Heart right ventricle (tissue), 16 donors: ENCODE data around the gene UBA5. TPM values are rescaled to one million over a fixed set of nuclear protein-coding genes. Genes with fewer than 3 reads are reported as not detected.

Source experiments
- ATAC-seq, 8 donors: fragments of 200-7000 bp; cut with Tn5 transposase; one replicate each; pipeline ENCODE4 v1.9.1; 2020; ENCODE audit warnings: mild to moderate bottlenecking in 8 of 8, moderate library complexity in 8 of 8, moderate number of reproducible peaks in 1 of 8
- DNase-seq, 2 donors: peaks; one replicate each; pipeline ENCODE4 v3.0.0-alpha.2; 2020
- H3K27ac ChIP-seq, 10 donors: fragments of 200-600 bp; sonication (generic) in 2 of 10; one replicate each; pipeline versions ENCODE4 v1.5.0 to v1.8.0; 2020 to 2022; ENCODE audit warnings: mild to moderate bottlenecking in 3 of 10
- H3K27me3 ChIP-seq, 7 donors: fragments of 200-600 bp; one replicate each; pipeline ENCODE4 v1.8.0; 2021 to 2022; ENCODE audit warnings: mild to moderate bottlenecking in 2 of 7
- H3K36me3 ChIP-seq, 9 donors: fragments of 200-600 bp; sonication (generic) in 1 of 9; one replicate each; pipeline versions ENCODE4 v1.5.0 to v1.8.0; 2020 to 2022; ENCODE audit warnings: mild to moderate bottlenecking in 2 of 9
- H3K4me1 ChIP-seq, 9 donors: fragments of 200-600 bp; sonication (generic) in 1 of 9; one replicate each; pipeline versions ENCODE4 v1.5.0 to v1.8.0; 2020 to 2022; ENCODE audit warnings: mild to moderate bottlenecking in 4 of 9
- H3K4me3 ChIP-seq, 10 donors: fragments of 200-600 bp; sonication (generic) in 2 of 10; one replicate each; pipeline versions ENCODE4 v1.5.0 to v1.8.0; 2020 to 2022; ENCODE audit warnings: mild to moderate bottlenecking in 7 of 10, moderate library complexity in 2 of 10
- H3K9me3 ChIP-seq, 11 donors: fragments of 200-600 bp in 10 of 11; sonication (generic) in 2 of 11; one replicate each; pipeline versions ENCODE4 v1.5.0 to v1.8.0; 2013 to 2022; ENCODE audit warnings: mild to moderate bottlenecking in 2 of 11, control low read depth in 1 of 11, moderate library complexity in 1 of 11
- WGBS, 2 donors: extraction: QIAGEN DNeasy Blood & Tissue Kit; methylation state at CpG; one replicate each; pipeline ENCODE4 v1.1.7; 2013; ENCODE audit warnings: inconsistent platforms in 1 of 2; 5-methylcytosine and 5-hydroxymethylcytosine counted together
- intact Hi-C, 10 donors: fragments of 100-400 bp; cut with DNase I; formaldehyde crosslinking; loops; one replicate each; pipeline versions ENCODE4 v1.11.1 to v1.14.2; 2022
- polyA plus RNA-seq, 2 donors: library from polyadenylated mRNA; stranded (reverse); fragments of 200-250 nt; gene quantifications; one replicate each; pipeline ENCODE4 v1.2.3, GENCODE V29; 2013
- total RNA-seq, 10 donors: library from RNA; stranded (reverse); fragmentation: NEBNext Ultra II Directional in 3 of 10; extraction: Animal tissue kit (Norgen Biotek cat#: 25700) in 3 of 10; gene quantifications; one replicate each; pipeline versions ENCODE4 v1.2.1 to v1.2.4, GENCODE V29; 2021 to 2023
- TF ChIP-seq, protein P1 (sequence below), 9 donors: fragments of 200-600 bp; sonication (generic) in 2 of 9; IDR thresholded peaks; one replicate each; pipeline versions ENCODE4 v1.5.0 to v1.8.0; 2021 to 2022; ENCODE audit warnings: antibody characterized with exemption in 9 of 9, mild to moderate bottlenecking in 5 of 9, moderate library complexity in 1 of 9
- donor health status: Arrhythmogenic right ventricular cardiomyopathy.
- donor health status: ischemic (EF 13 %, LVEDD 7.1; RV severe dilation, severe dysfunction).
- donor health status: healthy with polysubstance abuse.
- donor health status: DM: no; HTN: yes; CAD: no.
- donor health status: DM: no; HTN: no; CAD: no.
- donor health status: ischemic (EF 25% LVEDD 6.9; RV normal size, moderate dysfunction).
- donor health status: ischemic (EF 25% LVEDD 5.7; RV mildly dilated, moderate dysfunction).
- donor health status: healthy.
- donor health status: DM: yes; HTN: yes; CAD: no.
- donor health status: Ischemic cardiomyopathy.
- donor health status: ischemic (EF 35%, LVEDD 5.7; RV mildly dilated, moderate dysfunction).
- donor health status: nonischemic (EF 11% LVEDD 7.7; RV severe dilation, severe dysfunction).
- donor health status: DM: yes; HTN: yes; CAD: no.
- donor health status: PGD.
- donor health status: ischemic (EF 29% LVEDD 5.4; RV normal size, mild dysfunction).
- donor health status: nonischemic (EF 23%, LVEDD 6.1; RV moderate dilation, normal function).

The UBA5 gene
- total and polyA plus RNA-seq, 12 donors, result 29.8 to 43.1 (median 37.6) TPM

DNA sequence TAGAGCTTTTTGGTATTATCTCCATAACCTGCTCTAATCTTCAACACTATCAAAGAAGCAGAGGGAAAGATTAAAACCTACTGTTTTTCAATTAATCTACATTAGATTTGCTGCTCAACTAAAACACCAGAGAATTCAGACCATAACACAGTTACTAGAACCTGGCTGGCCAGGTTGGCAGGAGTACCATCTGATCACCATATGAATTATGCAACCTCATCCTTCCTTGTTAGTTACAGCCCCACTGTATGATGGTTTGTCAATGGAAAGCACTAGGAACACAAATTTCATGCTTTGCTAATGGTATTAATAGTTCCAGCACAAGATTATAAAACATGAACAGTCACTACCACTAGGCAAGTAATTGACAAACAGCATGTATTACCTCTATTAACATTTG is 56.2 kb downstream of the UBA5 start:
- ATAC-seq (no peak), DNase-seq (no peak)
- TF ChIP-seq, protein P1, sequence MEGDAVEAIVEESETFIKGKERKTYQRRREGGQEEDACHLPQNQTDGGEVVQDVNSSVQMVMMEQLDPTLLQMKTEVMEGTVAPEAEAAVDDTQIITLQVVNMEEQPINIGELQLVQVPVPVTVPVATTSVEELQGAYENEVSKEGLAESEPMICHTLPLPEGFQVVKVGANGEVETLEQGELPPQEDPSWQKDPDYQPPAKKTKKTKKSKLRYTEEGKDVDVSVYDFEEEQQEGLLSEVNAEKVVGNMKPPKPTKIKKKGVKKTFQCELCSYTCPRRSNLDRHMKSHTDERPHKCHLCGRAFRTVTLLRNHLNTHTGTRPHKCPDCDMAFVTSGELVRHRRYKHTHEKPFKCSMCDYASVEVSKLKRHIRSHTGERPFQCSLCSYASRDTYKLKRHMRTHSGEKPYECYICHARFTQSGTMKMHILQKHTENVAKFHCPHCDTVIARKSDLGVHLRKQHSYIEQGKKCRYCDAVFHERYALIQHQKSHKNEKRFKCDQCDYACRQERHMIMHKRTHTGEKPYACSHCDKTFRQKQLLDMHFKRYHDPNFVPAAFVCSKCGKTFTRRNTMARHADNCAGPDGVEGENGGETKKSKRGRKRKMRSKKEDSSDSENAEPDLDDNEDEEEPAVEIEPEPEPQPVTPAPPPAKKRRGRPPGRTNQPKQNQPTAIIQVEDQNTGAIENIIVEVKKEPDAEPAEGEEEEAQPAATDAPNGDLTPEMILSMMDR (IDR thresholded peaks at IDR 0.05), result no peak
- Histone ChIP-seq H3K36me3 (peaks cover 0 to 88% (median 38%) of the 10 kb centered on the region in 9 donors), H3K27me3 (no peaks in the 10 kb centered on the region), H3K4me3 (no peak overlapping the region), H3K27ac (no peak overlapping the region), H3K9me3 (no peaks in the 10 kb centered on the region), H3K4me1 (peaks cover 8 to 42% (median 27%) of the 10 kb centered on the region in 9 donors)
- intact Hi-C loops, result loop anchor here in 3 of 10 donors (5.0 to 10.0 kb wide), 2 partner anchors 52 to 54 kb away; partner anchors contain the start of gene UBA5 (in 3 of the 3)

GRCh38 chr3:132720228-132720627 is 60.1 kb downstream of the UBA5 start:
- WGBS, 2 donors, result 47 to 49% methylated on average over 6 of the region's 6 CpGs
- Histone ChIP-seq H3K4me3 (peak overlapping the region in 9 of 10 donors; percentile 3 to 95 (median 83)), H3K4me1 (peaks cover 9 to 42% (median 35%) of the 10 kb centered on the region in 9 donors), H3K36me3 (peaks cover 0 to 50% (median 23%) of the 10 kb centered on the region in 9 donors), H3K9me3 (no peaks in the 10 kb centered on the region), H3K27ac (peak overlapping the region in 1 of 10 donors; percentile 27), H3K27me3 (no peaks in the 10 kb centered on the region)
- ATAC-seq, result no peak
- no peak for DNase-seq
- TF ChIP-seq, protein P1 (IDR thresholded peaks at IDR 0.05), result no peak
- intact Hi-C loops, result loop anchor here in 8 of 10 donors (5.0 to 10.0 kb wide), 6 partner anchors 58 to 1767 kb away; partner anchors contain the start of genes CDV3 (in 4 of the 8), ANAPC13 (in 1 of the 8), CEP63 (in 1 of the 8) and UBA5 (in 1 of the 8)

DNA sequence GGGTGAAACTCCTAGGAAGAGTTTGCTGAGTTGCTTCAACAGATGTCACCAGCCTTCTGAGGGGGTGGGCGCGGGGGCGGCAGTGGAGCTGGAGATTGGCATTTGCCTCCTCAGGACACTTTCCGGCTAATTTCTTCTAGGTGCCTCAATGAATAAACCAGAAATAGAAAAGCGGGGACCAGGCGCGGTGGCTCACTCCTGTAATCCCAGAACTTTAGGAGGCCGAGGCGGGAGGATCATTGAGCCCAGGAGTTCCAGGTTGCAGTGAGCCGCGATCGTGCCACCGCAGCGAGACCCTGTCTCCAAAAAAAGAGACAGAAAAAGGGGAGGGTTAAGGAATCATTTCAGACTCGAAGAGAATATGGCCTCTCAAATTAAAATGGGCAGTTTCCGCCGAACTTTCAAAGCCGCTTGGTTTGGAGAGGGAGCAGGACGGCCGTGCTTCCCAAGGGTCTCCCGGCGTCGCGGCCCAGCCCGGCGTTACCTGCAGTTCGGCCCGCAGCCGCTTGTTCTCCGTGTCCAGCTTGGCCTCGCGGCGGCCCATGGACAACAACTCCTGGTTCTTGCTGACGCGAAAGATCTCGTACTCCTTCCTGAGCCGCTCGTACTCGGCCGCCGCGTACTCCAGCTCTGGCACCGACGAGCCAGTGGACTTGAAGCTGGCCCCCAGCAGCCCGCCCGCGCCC is 61.5 kb downstream of the UBA5 start:
- Histone ChIP-seq H3K27ac (peak overlapping the region; percentile 88 to 99 (median 98)), H3K9me3 (no peaks in the 10 kb centered on the region), H3K4me1 (peaks cover 9 to 48% (median 37%) of the 10 kb centered on the region in 9 donors), H3K27me3 (no peaks in the 10 kb centered on the region), H3K36me3 (peaks cover 0 to 36% (median 16%) of the 10 kb centered on the region in 9 donors), H3K4me3 (peak overlapping the region; percentile 32 to 95 (median 84))
- DNase-seq (peak; percentile 60 to 74), ATAC-seq (peak in 6 of 8 donors; percentile 1 to 37 (median 14))
- TF ChIP-seq, protein P1 (IDR thresholded peaks at IDR 0.05), result peak in 7 of 9 donors; percentile 12 to 53 (median 40)
- 3 to 4% methylated on average over 47 of the region's 47 CpGs for WGBS, 2 donors
- intact Hi-C loops, result loop anchor here in 8 of 10 donors (2.0 to 10.0 kb wide), 7 partner anchors 59 to 1766 kb away; partner anchors contain the start of genes CDV3 (in 6 of the 8), ANAPC13 (in 1 of the 8), CEP63 (in 1 of the 8) and UBA5 (in 1 of the 8)

DNA sequence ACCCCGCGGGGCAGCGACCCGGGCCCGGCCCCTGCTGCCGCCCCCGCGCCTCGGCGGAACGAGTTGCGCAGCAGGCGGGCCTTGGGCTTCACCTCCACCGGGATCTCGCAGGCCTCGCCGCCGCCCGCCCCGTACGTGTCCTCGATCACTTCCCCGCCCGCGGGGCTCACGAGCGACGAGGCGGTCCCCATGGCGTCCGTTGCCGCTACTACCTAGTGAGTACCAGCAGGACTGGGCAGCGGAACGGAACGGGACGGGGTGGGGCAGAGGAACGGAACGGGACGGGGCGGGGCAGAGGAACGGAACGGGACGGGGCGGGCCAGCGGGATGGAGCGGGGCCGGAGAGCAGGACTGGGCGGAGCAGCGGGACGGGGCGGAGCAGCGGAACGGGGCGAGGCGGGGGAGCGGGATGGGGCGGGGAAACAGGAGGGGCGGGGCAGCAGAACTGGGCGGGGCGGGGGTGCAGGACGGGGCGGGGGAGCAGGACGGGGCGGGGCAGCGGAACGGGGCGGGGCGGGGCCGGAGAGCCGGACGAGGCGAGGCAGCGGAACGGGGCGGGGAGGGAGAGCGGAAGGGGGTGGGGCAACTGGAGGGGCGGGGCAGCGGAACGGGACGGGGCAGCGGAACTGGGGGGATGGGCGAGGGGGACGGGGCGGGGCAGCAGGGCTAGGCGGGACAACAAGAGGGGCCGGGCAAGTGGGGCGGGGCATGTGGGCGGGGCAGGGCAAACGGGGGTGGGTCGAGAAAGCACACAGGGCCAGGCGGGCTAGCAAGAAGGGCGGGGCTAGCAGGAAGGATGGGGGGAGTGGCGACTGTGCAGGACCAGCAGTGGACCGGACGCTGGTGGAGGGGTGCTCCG is 62.3 kb downstream of the UBA5 start, which contains the start of gene NPHP3:
TSS of gene NPHP3 (minus strand) at position 245 of the 859 bp plus-strand sequence. CDS start at position 191, 54 bp downstream.
- H3K27ac ChIP-seq, result peak within 1 kb of the TSS; percentile 88 to 99 (median 98)
- TF ChIP-seq, protein P1 (IDR thresholded peaks at IDR 0.05), result peak in 2 of 9 donors; percentile 10 to 15
- no peaks in the 10 kb centered on the region for H3K27me3 ChIP-seq
- peaks cover 0 to 28% (median 9%) of the 10 kb centered on the region in 9 donors for H3K36me3 ChIP-seq
- peak; percentile 99 for DNase-seq
- ATAC-seq, result peak; percentile 92 to 96 (median 94)
- peaks cover 9 to 48% (median 37%) of the 10 kb centered on the region in 9 donors for H3K4me1 ChIP-seq
- intact Hi-C loops, result loop anchor here in 8 of 10 donors (2.0 to 10.0 kb wide), 7 partner anchors 60 to 1765 kb away; partner anchors contain the start of genes CDV3 (in 6 of the 8), ANAPC13 (in 1 of the 8), CEP63 (in 1 of the 8) and UBA5 (in 1 of the 8)
- peak within 1 kb of the TSS; percentile 32 to 95 (median 84) for H3K4me3 ChIP-seq
- no peaks in the 10 kb centered on the region for H3K9me3 ChIP-seq
- 2 to 3% methylated on average over 70 to 94 of the region's 96 CpGs for WGBS, 2 donors
